ENCODE measurements around the gene GRIFIN.

DNA sequence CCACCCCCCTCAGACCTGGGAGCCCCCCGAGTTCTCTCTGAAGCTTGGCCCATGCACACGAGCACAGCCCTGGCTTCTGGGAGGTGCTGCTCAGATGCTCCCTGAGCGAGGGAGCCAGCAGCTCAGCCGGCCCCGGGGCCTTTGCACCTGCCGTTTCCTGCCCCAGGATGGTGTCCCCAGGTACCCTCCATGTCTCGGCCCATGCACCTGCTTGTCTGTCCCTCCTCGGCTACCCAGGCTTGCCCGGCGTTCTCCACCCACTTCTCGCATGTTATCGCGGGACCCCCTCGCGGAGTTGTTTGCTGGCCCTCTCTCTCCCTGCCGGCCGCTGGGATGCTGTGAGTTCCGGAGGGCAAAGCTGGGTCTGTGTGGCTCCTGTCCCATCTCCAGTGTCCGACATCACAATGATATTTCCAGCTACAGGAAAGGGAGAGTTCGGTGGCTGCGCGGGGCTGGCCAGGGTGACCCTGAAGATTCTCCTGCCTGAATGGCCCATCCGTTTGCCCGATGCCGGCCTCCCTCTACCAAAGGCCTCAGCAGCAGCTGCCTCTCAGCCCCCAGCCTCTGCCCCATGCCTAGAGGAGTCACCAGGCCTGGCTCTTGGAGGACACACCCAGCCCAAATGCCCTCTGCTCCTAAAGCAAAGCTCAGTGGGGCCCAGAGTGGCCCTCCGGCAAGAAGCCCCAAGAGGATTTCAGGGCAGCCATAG is 31.2 kb upstream of the GRIFIN start:
- TF ChIP-seq POLR2A (IDR thresholded peaks at IDR 0.05): no peak
- no peak for TF ChIP-seq CTCF (IDR thresholded peaks at IDR 0.05 in 8 of 11, conservative IDR thresholded peaks at IDR 0.05 in 3 of 11)

Measured in spleen (tissue), 7 donors.